K562 (cell line): Measurements from ENCODE around the gene ANXA3. TPM values are rescaled to one million over a fixed set of nuclear protein-coding genes. Genes with fewer than 3 reads are reported as not detected.

ENCODE experiments used
- BRCA1 ChIP-seq, 2 experiments: fragments of 450-650 bp in 1 of 2; sonication (generic) in 1 of 2; formaldehyde crosslinking in 1 of 2; IDR thresholded peaks; 2 replicates each; pipeline versions ENCODE4 v1.5.0 to v1.6.1; 2017 to 2020; ENCODE audit warnings: mild to moderate bottlenecking in 1 of 2, missing genetic modification reagents in 1 of 2
- BRD4 ChIP-seq: fragments of 200-600 bp; sonication (generic); IDR thresholded peaks from 2 replicates; pipeline ENCODE4 v1.6.1; 2017; ENCODE audit warnings: inconsistent platforms
- CBFA2T2 ChIP-seq: fragments of 450-650 bp; conservative IDR thresholded peaks from 2 replicates; pipeline ENCODE4 v1.6.1; 2017; ENCODE audit warnings: mild to moderate bottlenecking
- CREB3 ChIP-seq: fragments of 450-650 bp; conservative IDR thresholded peaks from 2 replicates; pipeline ENCODE4 v1.6.1; 2016; ENCODE audit warnings: missing genetic modification characterization, low read depth, mild to moderate bottlenecking, missing compliant biosample characterization, moderate library complexity
- DACH1 ChIP-seq: fragments of 450-650 bp; IDR thresholded peaks from 2 replicates; pipeline ENCODE4 v1.6.1; 2018; ENCODE audit not compliant: partially characterized antibody
- DPF2 ChIP-seq: fragments of 450-650 bp; IDR thresholded peaks from 2 replicates; pipeline ENCODE4 v1.6.1; 2016
- ETV5 ChIP-seq: sonication (generic); formaldehyde crosslinking; IDR thresholded peaks from 2 replicates; pipeline ENCODE4 v1.4.0; 2020; ENCODE audit warnings: low read depth, mild to moderate bottlenecking, missing genetic modification reagents
- ETV6 ChIP-seq, 3 experiments: fragments of 150-350 bp in 1 of 3; sonication (generic) in 1 of 3; formaldehyde crosslinking in 1 of 3; IDR thresholded peaks; 2 replicates each; pipeline versions ENCODE4 v1.6.1 to v1.8.0; 2014 to 2022; ENCODE audit warnings: borderline replicate concordance in 2 of 3, low read depth in 2 of 3, antibody characterized with exemption in 1 of 3, low read length in 1 of 3, mild to moderate bottlenecking in 1 of 3, missing genetic modification reagents in 1 of 3
- FOXP1 ChIP-seq: sonication (generic); formaldehyde crosslinking; IDR thresholded peaks from 2 replicates; pipeline ENCODE4 v1.8.0; 2022; ENCODE audit warnings: mild to moderate bottlenecking, missing genetic modification reagents
- FUS ChIP-seq: fragments of 200-400 bp; formaldehyde crosslinking; optimal IDR thresholded peaks from 2 replicates; pipeline ENCODE3; 2017; ENCODE audit warnings: low read depth, low read length
- HNRNPUL1 ChIP-seq: fragments of 200-400 bp; formaldehyde crosslinking; IDR thresholded peaks from 2 replicates; pipeline ENCODE4 v1.6.1; 2017; ENCODE audit warnings: low read length
- MEIS2 ChIP-seq: fragments of 450-650 bp; IDR thresholded peaks from 2 replicates; pipeline ENCODE4 v1.6.1; 2014; ENCODE audit warnings: mild to moderate bottlenecking; ENCODE audit not compliant: partially characterized antibody
- MXI1 ChIP-seq: IDR thresholded peaks from 2 replicates; pipeline ENCODE4 v1.6.1; 2011; ENCODE audit warnings: low read depth, mild to moderate bottlenecking, improper control_type of control experiment, low read length
- NFXL1 ChIP-seq: fragments of 450-650 bp; formaldehyde crosslinking; IDR thresholded peaks from 2 replicates; pipeline ENCODE4 v1.4.0; 2021; ENCODE audit warnings: mild to moderate bottlenecking
- NONO ChIP-seq, 2 experiments: fragments of 200-400 bp in 1 of 2; fragments of 450-650 bp in 1 of 2; formaldehyde crosslinking in 1 of 2; IDR thresholded peaks; 2 replicates each; pipeline ENCODE4 v1.6.1; 2017; ENCODE audit warnings: low read depth in 2 of 2, mild to moderate bottlenecking in 2 of 2, moderate library complexity in 2 of 2, low read length in 1 of 2
- POLR2B ChIP-seq: fragments of 450-650 bp; IDR thresholded peaks from 2 replicates; pipeline ENCODE4 v1.6.1; 2018; ENCODE audit warnings: low read depth; ENCODE audit not compliant: partially characterized antibody
- SIN3B ChIP-seq: fragments of 450-650 bp; IDR thresholded peaks from 2 replicates; pipeline ENCODE4 v1.6.1; 2017; ENCODE audit warnings: low read depth, mild to moderate bottlenecking, moderate library complexity
- TCF15 ChIP-seq: fragments of 250-450 bp; sonication (Bioruptor Pico); IDR thresholded peaks from 2 replicates; pipeline ENCODE4 v1.8.0; 2022; ENCODE audit warnings: moderate library complexity, mild to moderate bottlenecking, inconsistent platforms
- TCFL5 ChIP-seq: fragments of 250-450 bp; sonication (Bioruptor Pico); conservative IDR thresholded peaks from 2 replicates; pipeline ENCODE4 v1.6.1; 2021; ENCODE audit warnings: mild to moderate bottlenecking, moderate library complexity, matching md5 sums
- TSC22D4 ChIP-seq: fragments of 450-650 bp; IDR thresholded peaks from 2 replicates; pipeline ENCODE4 v1.6.1; 2016; ENCODE audit warnings: missing genetic modification characterization, missing biosample characterization, control low read depth
- ZNF277 ChIP-seq: fragments of 250-450 bp; sonication (Bioruptor Pico); IDR thresholded peaks from 2 replicates; pipeline ENCODE4 v1.8.0; 2022; ENCODE audit warnings: inconsistent platforms, mild to moderate bottlenecking, moderate library complexity, borderline replicate concordance
- ZNF696 ChIP-seq: fragments of 250-450 bp; sonication (Bioruptor Pico); conservative IDR thresholded peaks from 2 replicates; pipeline ENCODE4 v1.4.0; 2020; ENCODE audit warnings: mild to moderate bottlenecking, moderate library complexity
- ZNF830 ChIP-seq: fragments of 250-450 bp; sonication (Bioruptor Pico); IDR thresholded peaks from 2 replicates; pipeline ENCODE4 v1.5.0; 2021; ENCODE audit warnings: mild to moderate bottlenecking
- polyA plus RNA-seq, 8 experiments: library from polyadenylated mRNA; depleted of rRNA in 4 of 8; stranded (reverse) in 5 of 8; unstranded in 3 of 8; fragments of >200 nt; fragmentation: Nextera tagmentation in 2 of 8; fragmentation: Illumina TruSeq in 1 of 8; extraction: Ambion mirVana in 2 of 8; extraction: Trizol in 1 of 8; gene quantifications; 2 replicates each; pipeline versions ENCODE4 v1.2.1 to v1.2.3, GENCODE V29; 2011 to 2014; ENCODE audit warnings: inconsistent platforms in 1 of 8, missing spikeins in 1 of 8
- total RNA-seq, 7 experiments: library from RNA; depleted of rRNA in 6 of 7; stranded (reverse); fragments of >200 nt in 6 of 7; fragmentation: Illumina TruSeq in 2 of 7; extraction: Trizol in 2 of 7; gene quantifications; 2 replicates each; pipeline versions ENCODE4 v1.2.1 to v1.2.3, GENCODE V29; 2011 to 2021; ENCODE audit warnings: low replicate concordance in 1 of 7
- TF ChIP-seq, protein P1 (sequence below), 2 experiments: fragments of 450-650 bp in 1 of 2; sonication (generic) in 1 of 2; formaldehyde crosslinking; conservative IDR thresholded peaks; 2 replicates each; pipeline versions ENCODE4 v1.4.0 to v1.8.1; 2020 to 2022; ENCODE audit warnings: mild to moderate bottlenecking in 1 of 2, missing genetic modification reagents in 1 of 2
- TF ChIP-seq, protein P2 (sequence below): fragments of 250-450 bp; sonication (Bioruptor Pico); IDR thresholded peaks from 2 replicates; pipeline ENCODE4 v1.5.0; 2022; ENCODE audit warnings: mild to moderate bottlenecking

ANXA3 gene
- total and polyA plus RNA-seq, 9 of the 15 experiments (the other 6 are each of a cell fraction or from before 2014, with no cell fraction given) = 6.3 to 15.5 (median 9.8) TPM

- TF ChIP-seq FOXP1 (CRISPR knock-in tag) = 0 out of 2 replicates have a peak, but pooled peaks have one; percentile 34
- TF ChIP-seq ZNF830 (CRISPR knock-in tag) = no peak
- no peak for TF ChIP-seq CREB3
- TF ChIP-seq, protein P1, sequence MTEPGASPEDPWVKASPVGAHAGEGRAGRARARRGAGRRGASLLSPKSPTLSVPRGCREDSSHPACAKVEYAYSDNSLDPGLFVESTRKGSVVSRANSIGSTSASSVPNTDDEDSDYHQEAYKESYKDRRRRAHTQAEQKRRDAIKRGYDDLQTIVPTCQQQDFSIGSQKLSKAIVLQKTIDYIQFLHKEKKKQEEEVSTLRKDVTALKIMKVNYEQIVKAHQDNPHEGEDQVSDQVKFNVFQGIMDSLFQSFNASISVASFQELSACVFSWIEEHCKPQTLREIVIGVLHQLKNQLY (CRISPR knock-in tag; conservative IDR thresholded peaks at IDR 0.05) = no peak
- TF ChIP-seq POLR2B = no peak
- TF ChIP-seq MEIS2 = peak; percentile 85
- TF ChIP-seq ZNF696 = no peak
- peak; percentile 95 for TF ChIP-seq CBFA2T2
- TF ChIP-seq NONO (IDR thresholded peaks at IDR 0.05; ENCODE audit: low read depth in 2 of 2, low read length in 1 of 2) = no peak
- peak; percentile 89 for TF ChIP-seq DPF2
- no peak for TF ChIP-seq ZNF277 (CRISPR knock-in tag)
- TF ChIP-seq, protein P2, sequence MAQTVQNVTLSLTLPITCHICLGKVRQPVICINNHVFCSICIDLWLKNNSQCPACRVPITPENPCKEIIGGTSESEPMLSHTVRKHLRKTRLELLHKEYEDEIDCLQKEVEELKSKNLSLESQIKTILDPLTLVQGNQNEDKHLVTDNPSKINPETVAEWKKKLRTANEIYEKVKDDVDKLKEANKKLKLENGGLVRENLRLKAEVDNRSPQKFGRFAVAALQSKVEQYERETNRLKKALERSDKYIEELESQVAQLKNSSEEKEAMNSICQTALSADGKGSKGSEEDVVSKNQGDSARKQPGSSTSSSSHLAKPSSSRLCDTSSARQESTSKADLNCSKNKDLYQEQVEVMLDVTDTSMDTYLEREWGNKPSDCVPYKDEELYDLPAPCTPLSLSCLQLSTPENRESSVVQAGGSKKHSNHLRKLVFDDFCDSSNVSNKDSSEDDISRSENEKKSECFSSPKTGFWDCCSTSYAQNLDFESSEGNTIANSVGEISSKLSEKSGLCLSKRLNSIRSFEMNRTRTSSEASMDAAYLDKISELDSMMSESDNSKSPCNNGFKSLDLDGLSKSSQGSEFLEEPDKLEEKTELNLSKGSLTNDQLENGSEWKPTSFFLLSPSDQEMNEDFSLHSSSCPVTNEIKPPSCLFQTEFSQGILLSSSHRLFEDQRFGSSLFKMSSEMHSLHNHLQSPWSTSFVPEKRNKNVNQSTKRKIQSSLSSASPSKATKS (CRISPR knock-in tag) = no peak
- TF ChIP-seq SIN3B = no peak
- TF ChIP-seq ETV5 (CRISPR knock-in tag) = peak; percentile 42; the same call in 1 of the 2 replicates
- no peak for TF ChIP-seq TSC22D4 (tag)
- TF ChIP-seq ETV6 (IDR thresholded peaks at IDR 0.05; ENCODE audit: borderline replicate concordance in 1 of 2, low read depth in 2 of 2, low read length in 1 of 2) = peak in 1 of 2 experiments; percentile 35; a peak in 1 of 4 replicates
- TF ChIP-seq ETV6 (CRISPR knock-in tag; IDR thresholded peaks at IDR 0.05; ENCODE audit: borderline replicate concordance) = no peak
- no peak for TF ChIP-seq NFXL1 (CRISPR knock-in tag)
- TF ChIP-seq MXI1 = peak; percentile 65
- no peak for TF ChIP-seq HNRNPUL1
- TF ChIP-seq TCF15 (CRISPR knock-in tag) = no peak
- TF ChIP-seq FUS = no peak
- TF ChIP-seq BRD4 = no peak
- no peak for TF ChIP-seq DACH1
- TF ChIP-seq BRCA1 (IDR thresholded peaks at IDR 0.05) = no peak
- TF ChIP-seq BRCA1 (CRISPR knock-in tag; IDR thresholded peaks at IDR 0.05) = no peak
- TF ChIP-seq TCFL5 (CRISPR knock-in tag) = no peak
Observed at GRCh38 chr4:78621395-78621794, 69.8 kb downstream of the ANXA3 start (continued).
